ENCODE measurements around the gene ZDHHC18.

- TF ChIP-seq ATF2 (tag by site-specific recombination; IDR thresholded peaks at IDR 0.05; ENCODE audit: low read depth) (no peak), MYNN (tag by site-specific recombination; IDR thresholded peaks at IDR 0.05; ENCODE audit: borderline replicate concordance) (no peak), ZNF121 (tag by site-specific recombination; IDR thresholded peaks at IDR 0.05) (no peak), ZNF280D (tag by site-specific recombination; IDR thresholded peaks at IDR 0.05) (no peak), CTCF (tag by site-specific recombination; IDR thresholded peaks at IDR 0.05) (no peak), ZNF138 (tag by site-specific recombination; IDR thresholded peaks at IDR 0.05; ENCODE audit: borderline replicate concordance) (no peak), ZFP37 (tag by site-specific recombination; IDR thresholded peaks at IDR 0.05) (no peak)
Observed at GRCh38 chr1:26790551-26790953, 35.9 kb upstream of the ZDHHC18 start.

Measured in HEK293 (cell line).